Activated gamma-delta T cell treated with anti-CD3 and anti-CD28 coated beads, Interleukin-2, amount 50 U/mL, for 16 hours (primary cell): ENCODE data around the gene RSPRY1.
"Not testable (repeated sequence)": the region's sequence is repeated elsewhere in the genome, so short reads cannot be mapped to it uniquely, and the experiment has no call there.

Experiments
- DNase-seq: peaks from one replicate; pipeline ENCODE4 v3.0.0-alpha.2; 2020; ENCODE audit warnings: low read depth

RSPRY1 gene

DNA sequence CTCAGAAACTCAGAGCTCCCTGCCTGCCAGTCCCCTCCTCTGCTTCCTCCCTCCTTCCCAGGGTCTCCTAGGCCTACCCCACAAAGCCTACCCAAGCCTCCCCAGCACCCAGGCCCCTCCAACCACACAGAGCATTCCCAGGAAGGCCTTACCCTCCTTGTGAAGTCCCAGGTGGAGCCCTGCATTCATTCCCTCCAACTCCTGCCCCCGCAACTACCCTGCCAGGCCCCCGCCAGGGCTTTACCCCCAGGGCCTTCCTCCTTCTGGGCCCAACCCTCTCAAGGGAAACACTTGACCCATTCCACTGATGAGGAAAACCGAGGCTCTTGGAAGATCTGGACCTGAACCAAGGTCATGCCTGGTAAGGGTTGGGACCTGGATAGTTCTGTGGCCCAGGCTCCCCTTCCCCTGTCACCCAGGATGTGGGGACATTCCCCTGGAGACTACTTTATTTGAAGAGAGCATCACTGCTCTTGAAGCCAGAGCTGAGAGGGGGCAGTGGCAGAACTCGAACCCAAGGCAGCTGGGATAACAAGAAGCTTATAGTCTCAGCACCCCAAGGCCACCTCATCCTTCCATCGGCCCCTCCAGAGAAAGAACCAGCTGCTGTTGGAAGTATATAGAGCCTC lies 85.9 kb downstream of the RSPRY1 start:
- no peak for DNase-seq

DNA sequence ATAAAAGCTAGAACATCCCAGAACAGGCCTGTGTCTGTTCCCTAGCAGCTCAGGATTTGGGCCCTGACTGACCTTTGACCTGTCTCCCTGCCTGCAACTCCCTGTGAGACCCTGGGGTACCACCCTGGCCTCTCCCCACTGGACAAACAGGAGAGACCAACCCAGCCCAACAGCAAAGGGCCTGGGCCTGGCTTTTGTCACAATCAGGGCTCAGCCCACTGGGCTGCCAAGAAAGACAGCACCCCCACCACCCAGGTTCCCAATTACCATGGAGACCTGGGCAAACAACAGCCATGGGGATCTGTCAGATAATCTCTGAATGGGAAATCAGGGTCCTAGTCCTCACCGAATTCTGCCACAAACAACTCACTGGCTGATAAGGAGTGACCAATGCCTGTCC lies 87.2 kb downstream of the RSPRY1 start:
- no peak for DNase-seq

DNA sequence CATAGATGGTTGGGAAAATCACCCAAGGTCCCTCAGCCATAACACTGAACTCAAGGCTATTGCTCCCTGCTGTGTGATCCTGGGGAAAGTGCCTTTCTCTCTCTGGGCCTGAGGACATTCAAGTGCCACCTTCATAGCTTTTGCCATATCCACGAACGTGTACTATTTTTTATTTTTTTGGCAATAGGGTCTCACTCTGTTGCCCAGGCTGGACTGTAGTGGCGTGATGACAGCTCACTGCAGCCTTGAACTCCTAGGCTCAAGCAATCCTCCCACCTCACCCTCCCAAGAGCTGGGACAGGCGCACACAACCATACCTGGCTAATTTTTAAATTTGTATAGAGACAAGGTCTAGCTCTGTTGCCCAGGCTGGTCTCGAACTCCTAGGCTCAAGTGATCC lies 87.7 kb downstream of the RSPRY1 start:
- no peak for DNase-seq

DNA sequence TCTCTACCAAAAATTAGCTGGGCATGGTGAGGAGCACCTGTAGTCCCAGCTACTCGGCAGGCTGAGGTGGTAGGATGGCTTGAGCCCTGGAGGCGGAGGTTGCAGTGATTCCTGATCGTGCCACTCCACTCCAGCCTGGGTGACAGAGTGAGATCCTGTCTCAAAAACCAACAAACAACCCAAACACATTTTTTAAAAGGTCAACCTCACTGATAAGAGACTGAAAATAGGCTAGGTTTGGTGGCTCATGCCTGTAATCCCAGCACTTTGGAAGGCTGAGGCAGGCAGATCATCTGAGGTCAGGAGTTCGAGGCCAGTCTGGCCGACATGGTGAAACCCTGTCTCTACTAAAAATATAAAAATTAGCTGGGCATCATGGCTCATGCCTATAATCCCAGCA lies 89.8 kb downstream of the RSPRY1 start:
- DNase-seq = not testable (repeated sequence)

DNA sequence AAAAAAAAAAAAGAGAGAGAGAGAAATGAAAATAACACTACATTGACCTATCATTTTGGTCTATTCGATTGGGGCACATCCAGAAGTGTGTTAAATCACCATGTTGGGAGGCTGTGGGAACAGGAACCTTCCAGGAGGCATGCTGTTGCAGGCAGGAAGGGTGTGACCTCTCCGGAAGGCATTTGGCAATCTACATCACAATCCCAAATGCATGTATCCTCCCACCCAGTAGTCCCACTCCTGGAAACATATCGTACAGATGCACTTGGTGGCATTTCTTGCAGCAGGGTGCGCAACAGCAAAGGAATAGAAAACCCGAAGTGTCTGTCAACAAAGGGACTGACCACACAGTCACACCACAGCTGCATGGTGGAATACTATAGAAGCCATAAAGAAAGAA lies 90.5 kb downstream of the RSPRY1 start:
- DNase-seq = no peak

DNA sequence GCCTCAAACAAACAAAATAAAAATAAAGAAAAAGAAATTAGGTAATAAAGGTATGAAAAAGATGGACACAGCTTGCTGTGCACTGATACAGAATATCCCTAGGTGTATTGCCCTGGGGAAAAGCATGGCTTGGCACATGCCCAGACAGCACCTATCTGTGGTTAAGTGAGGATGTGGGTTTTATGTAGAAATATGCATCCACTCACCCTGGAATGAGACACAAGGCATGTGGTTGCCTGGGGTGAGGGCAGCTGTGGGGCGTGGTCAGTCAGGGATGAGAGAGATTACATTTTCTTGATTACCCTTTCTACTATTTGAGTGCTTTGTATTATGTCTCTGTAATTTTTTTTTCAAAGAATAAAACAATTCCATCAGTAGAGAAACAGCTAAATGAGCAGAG lies 91.5 kb downstream of the RSPRY1 start:
- no peak for DNase-seq

DNA sequence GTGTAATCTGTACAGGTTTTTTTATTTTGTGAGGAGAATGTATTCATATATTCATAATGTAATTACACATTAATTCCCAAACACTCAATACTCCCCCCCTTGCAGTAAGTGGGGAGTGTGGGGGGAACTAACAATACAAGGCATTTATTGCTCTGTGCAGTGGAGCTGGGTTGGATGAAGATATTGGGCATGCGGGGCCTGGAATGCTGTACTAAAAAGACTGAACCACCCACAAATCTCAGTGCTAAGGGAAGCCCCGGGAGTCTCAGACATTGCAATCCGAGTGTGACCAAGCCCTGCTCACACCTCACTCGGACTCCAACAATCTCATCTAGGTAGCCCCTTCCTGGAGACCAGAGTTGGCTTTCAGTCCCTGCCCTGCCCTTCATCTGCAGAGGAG lies 92.4 kb downstream of the RSPRY1 start:
- DNase-seq = no peak

DNA sequence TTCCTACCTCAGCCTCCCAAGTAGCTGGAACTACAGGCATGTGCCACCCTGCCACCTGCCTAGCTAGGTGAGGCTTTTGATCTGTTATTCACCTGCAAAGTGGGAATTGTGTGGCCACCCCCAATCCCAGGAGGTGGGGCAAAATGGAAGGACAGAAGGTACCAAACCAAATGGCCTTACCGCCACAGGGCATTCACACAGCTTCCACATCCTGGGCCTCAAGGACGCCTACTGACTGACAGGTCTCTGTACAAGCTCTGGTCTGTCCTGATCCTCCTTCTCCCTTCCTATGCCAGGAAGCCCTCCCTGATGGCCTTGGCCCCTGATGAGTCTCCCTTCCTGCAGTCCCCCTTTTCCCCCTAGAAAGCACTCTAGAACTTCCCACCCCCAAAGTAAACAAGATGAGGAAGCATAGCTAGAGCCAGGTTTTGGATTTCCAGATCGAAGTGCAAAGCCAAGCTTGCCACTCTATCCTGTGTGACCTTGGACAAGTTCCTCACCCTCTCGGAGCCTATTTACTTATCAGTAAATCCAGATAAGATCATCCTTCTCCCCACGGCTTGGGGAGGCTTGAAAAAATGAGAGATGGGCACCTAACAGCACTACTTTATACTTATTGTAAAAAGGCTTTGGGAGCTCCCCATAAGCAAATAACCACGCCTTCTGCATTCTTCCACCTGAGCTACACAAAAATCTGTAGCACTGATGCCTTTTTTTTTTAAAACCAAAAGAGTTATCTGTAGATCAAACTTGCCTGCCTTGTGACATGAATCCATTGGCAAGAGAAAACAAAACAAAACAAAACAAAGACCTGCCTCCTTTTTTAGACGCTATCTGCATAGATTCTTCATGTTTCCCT lies 93.9 kb downstream of the RSPRY1 start:
- DNase-seq = no peak

DNA sequence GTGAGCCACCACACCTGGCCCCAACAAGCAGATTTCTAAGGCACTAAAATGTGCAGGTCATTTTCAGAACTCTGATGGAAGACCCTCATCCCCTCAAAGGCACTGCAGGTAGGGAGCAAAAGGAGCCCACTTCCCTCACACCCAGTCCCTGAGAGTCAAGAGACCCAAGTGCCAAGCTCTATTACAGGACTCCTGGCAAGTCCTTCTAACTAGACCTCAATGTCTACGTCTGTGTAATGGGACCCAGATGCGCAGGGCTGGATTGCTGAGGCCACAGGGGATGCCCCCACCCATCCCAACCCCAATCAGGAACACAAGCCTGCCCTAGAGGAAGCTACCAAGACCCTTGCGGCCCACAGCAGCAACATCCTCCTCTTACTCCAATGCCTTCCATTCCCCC lies 95.7 kb downstream of the RSPRY1 start:
- DNase-seq = no peak

DNA sequence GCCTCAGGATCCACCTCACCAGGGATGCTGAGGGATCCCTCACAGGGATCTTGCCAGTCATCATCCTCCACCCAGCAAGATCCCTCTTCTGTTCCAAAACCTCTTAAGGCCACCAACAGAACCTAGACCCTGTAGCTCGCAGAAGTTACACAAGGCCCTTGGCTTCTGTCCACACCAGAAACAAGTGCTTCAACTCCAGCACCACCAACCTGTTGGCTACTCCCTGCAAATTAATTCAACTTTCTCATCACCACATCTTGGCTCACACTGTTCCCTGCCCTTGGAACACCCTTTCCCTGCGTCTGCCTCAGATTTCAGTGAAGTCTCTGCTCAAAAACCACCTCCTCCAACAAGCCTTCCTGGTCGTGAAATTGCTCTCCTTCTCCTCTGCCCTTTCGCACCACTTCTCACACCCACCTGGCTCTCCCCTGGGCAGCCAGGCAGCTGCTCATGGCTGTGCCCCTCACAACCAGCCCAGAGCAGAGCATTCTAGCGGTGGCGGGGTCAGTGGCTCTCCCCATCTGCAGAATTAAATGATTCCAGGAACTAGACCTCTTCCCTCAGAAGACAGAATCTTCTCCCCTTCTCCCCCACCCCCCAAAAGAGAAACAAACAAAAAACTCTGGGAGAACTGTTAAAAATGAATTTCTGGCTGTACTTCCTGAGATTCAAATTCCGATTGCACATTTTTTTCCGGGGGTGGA lies 96.5 kb downstream of the RSPRY1 start:
- DNase-seq = no peak

DNA sequence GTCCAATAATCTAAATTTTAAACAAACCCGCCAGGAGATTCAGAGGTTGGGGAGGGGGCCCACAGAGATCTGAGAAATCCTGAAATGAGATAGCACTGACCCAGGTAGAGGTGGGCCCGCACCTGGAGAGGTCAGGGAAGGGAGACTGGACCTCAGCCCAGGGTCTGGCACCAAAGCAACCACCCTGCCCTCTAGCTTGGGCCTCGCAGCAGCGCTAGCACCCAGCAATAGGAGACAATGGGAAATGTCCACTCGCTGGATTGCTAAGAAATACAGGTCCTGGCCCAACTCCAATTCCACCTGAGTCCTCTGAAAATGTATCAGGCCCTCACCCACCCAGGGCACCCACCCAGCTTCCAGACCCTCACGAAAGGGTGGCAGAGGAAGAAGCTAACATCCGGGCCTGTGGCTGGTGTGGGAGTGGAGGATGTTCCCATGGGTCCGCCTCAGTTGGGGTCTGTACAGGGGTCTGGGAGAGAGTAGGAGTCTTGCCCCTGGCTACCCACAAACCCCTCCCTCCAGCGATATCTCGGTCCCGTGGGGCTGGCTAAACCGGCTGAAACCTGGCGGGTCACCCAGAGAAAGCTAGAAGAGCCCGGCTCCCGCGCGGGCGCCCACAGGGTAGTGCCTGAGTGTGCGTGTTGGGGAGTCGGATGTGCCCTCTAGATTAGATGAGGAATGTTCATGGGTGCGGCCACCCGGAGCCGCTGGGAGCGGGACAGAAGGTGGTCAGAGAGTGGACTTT lies 97.3 kb downstream of the RSPRY1 start:
- no peak for DNase-seq

DNA sequence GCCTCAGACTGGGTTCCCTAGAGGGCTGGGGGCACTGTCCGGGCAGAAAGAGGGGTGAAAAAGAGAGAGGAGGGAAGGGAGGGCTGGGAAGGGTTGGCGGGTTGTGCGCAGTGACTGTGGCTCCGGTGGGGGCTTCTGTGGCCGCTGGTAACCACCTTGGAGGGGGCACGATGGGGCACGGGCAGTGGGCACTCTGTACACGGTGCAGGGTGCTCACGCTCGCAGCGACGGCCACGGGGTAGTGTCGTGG lies 97.8 kb downstream of the RSPRY1 start:
- no peak for DNase-seq

DNA sequence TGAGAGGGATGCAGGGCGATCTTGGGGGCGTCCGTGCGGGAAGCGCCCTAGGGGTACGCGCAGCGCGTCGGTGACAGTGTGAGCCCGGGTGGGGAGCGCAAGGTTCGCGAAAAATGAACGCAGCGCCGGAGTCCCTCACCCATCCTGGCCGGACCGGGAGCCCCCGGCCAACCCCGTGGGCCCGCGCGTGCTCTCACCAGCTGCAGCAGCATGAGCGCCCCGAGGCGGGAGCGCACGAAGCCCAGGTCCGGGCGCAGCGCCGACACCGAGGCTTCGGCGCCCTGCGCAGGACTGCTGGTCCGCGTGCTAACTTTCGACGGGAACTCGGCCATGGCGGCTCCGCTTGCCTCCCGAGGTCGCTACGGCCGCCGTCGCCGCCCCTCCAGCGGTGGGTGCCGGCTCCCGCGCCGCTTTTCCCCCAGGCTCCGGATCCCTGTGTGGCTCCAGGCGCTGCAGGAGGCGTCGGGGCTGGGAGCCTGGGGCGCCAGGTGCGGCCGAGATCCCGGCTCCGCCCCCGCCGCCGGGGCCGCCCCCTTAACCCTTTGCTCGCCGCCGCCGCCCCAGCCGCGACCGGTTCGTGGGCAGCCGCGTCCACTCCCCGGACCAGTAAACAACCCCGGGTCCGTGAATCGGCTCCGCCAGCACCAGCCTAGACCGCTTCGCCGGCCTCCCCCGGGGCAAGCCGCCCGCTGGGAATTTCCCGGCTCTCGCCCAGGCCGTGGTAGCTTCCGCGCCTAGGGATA lies 98.3 kb downstream of the RSPRY1 start, which contains the start of gene PLLP:
TSS of gene PLLP (minus strand) at position 464 of the 743 bp plus-strand sequence. CDS start at position 332, 132 bp downstream.
- DNase-seq = no peak

DNA sequence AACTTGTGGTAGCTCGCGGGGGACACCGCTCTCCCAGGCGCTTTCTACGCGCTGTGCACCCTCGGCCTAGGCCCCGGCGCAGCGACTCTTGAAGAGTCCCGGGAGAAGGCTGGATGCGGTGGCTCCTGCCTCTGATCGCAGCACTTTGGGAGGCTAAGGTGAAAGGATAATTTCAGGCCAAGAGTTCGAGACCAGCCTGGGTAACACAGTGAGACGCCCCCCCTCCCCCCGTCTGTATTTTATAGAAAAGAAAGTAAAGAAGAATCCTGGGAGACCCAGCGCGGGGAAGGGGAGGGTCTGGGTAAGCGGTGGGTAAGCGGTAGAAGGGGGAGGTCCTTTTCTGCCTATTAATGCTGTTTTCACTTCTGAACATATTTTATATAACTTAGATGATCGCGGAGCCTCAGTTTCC lies 98.8 kb downstream of the RSPRY1 start:
- DNase-seq = no peak

DNA sequence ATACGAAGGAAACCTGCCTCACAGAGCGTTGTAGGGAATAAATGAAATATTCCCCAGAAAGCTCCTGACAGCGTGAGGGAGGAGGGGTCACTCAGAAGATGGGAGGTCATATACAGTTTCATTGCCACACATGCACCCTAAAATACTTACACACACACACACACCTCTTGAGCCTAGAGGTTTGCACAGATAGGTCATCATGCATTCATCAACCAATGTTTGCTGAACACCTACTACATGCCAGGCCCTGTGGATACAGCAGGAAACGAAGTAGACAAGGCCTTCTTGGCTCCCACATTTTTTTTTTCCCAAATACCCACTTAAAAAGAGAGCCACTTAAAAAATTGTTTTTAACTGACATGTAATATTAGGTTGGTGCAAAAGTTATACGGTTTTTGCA lies 99.2 kb downstream of the RSPRY1 start:
- DNase-seq = no peak

DNA sequence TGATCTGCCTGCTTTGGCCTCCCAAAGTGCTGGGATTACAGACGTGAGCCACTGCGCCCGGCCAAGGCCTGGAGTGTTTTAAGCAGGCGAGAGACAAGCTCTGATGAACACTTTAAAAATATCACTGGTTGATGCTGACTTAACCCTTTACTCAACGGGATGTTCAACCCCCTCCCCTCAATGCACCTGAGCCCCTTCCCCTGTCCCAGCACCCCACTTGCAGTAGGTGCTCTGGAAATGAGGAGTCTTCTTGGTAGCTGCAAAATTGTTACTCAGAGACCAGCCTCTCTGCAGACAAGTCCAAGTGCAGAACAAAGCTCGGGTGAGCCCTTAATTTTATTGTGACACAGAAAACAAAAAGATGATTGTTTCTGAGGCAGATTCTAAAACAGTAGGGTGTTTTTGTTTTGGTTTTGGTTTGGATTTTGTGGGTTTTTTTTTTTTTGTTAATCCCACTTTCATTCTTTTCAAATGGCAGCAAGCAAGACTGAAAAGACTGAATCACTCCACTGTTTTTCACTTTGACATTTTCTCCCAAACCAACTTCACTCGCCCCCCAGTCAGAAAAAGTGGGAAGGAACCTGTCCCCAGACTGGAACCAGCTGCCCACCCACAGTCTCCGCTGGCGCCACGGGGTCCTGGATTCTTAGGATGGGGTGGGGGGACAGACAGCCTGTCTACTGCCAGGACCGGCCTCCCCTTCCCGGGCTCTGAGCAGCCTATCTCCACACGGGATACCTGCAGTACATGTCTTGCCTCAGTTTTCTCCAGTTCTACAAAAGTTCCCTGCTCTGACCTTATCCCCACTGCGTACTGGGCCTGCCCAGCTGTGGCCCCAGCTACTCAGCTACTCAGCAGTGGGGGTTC lies 103.5 kb downstream of the RSPRY1 start:
- DNase-seq = no peak
